ENCODE measurements around the gene SERPINF2.

Gene SERPINF2

DNA sequence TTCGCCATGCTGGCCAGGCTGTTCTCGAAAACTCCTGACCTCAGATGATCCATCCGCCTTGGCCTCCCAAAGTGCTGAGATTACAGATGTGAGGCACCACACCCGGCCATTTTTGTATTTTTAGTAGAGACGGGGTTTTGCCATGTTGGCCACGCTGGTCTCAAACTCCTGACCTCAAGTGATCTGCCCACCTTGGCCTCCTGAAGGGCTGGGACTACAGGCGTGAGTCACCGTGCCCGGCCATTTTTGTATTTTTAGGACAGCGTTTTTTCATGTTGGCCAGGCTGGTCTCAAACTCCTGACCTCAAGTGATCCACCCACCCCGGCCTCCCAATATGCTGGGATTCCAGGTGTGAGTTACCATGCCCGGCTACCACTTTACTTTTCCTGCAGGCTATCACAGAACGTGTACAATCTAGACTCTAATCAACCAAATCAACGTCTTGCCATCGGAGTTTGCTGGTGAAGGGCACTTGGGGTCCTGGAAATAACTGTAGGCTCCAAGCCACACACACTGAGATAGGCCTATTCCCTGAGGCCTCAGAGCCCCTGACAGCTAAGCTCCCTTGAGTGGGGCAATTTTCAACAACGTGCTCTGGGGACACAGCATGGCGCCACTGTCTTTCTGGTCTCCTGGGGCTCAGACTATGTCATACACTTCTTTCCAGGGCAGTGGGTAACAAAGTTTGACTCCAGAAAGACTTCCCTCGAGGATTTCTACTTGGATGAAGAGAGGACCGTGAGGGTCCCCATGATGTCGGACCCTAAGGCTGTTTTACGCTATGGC, 31.9 kb downstream of the SERPINF2 start:
- Histone ChIP-seq H3K4me3 (ENCODE audit: low read depth, low read length) (no peak overlapping the region), H3K36me3 (ENCODE audit: control insufficient read depth in 2 of 2, insufficient read depth in 1 of 2, low read length in 2 of 2) (peaks cover 8 to 82% of the 10 kb centered on the region in 2 experiments; a peak in 2 of 3 replicates), H3K4me1 (ENCODE audit: control insufficient read depth, insufficient read depth, low read length) (peaks cover 9% of the 10 kb centered on the region), H3K9me3 (ENCODE audit: control insufficient read depth, insufficient read depth, low read depth, low read length) (no peaks in the 10 kb centered on the region), H3K27ac (ENCODE audit: extremely low read depth, low read depth, low read length) (no peak overlapping the region)
- ChIA-PET POLR2A (interaction anchor here (0.6 to 2.0 kb wide), 3 partner anchors 19 to 122 kb away, joined by 4 to 12 read pairs (median 5); no protein-coding TSS in a partner anchor), CTCF (interaction anchor here (0.9 kb wide), 1 partner anchor 55 kb away, joined by 3 read pairs; no protein-coding TSS in a partner anchor)
- TF ChIP-seq ZNF837 (tag by site-specific recombination; IDR thresholded peaks at IDR 0.05) (no peak), ZBTB20 (tag by site-specific recombination; IDR thresholded peaks at IDR 0.05) (no peak), PRDM10 (tag by site-specific recombination; IDR thresholded peaks at IDR 0.05) (no peak), ZNF169 (tag by site-specific recombination; IDR thresholded peaks at IDR 0.05) (no peak), ZSCAN4 (tag by site-specific recombination; IDR thresholded peaks at IDR 0.05) (no peak), PRDM6 (tag by site-specific recombination; IDR thresholded peaks at IDR 0.05) (no peak), ZIC2 (tag by site-specific recombination; IDR thresholded peaks at IDR 0.05) (peak; percentile 81), HIC1 (tag by site-specific recombination; IDR thresholded peaks at IDR 0.05) (no peak), ZFP3 (tag by site-specific recombination; IDR thresholded peaks at IDR 0.05; ENCODE audit: low read depth) (no peak), ZNF677 (tag by site-specific recombination; IDR thresholded peaks at IDR 0.05) (0 out of 2 replicates have a peak, but pooled peaks have one; percentile 78), ZNF146 (tag by site-specific recombination; IDR thresholded peaks at IDR 0.05) (no peak)

- Histone ChIP-seq H3K4me1 (ENCODE audit: control insufficient read depth, insufficient read depth, low read length) (peaks cover 8% of the 10 kb centered on the region), H3K27ac (ENCODE audit: extremely low read depth, low read depth, low read length) (no peak overlapping the region), H3K4me3 (ENCODE audit: low read depth, low read length) (no peak overlapping the region), H3K9me3 (ENCODE audit: control insufficient read depth, insufficient read depth, low read depth, low read length) (no peaks in the 10 kb centered on the region), H3K36me3 (ENCODE audit: control insufficient read depth in 2 of 2, insufficient read depth in 1 of 2, low read length in 2 of 2) (peaks cover 13 to 82% of the 10 kb centered on the region in 2 experiments; a peak in 2 of 3 replicates)
- POLR2A ChIA-PET, result no interaction called here
- CTCF ChIA-PET, result interaction anchor here (0.6 to 1.2 kb wide), 3 partner anchors 55 to 387 kb away, joined by 3 read pairs; no protein-coding TSS in a partner anchor
- TF ChIP-seq PRDM6 (tag by site-specific recombination; IDR thresholded peaks at IDR 0.05), result no peak
- no peak for TF ChIP-seq ZNF133 (tag by site-specific recombination; IDR thresholded peaks at IDR 0.05)
- TF ChIP-seq ZNF24 (tag by site-specific recombination; IDR thresholded peaks at IDR 0.05), result no peak
- TF ChIP-seq ZNF157 (tag by site-specific recombination; IDR thresholded peaks at IDR 0.05), result no peak
- TF ChIP-seq, protein P1, sequence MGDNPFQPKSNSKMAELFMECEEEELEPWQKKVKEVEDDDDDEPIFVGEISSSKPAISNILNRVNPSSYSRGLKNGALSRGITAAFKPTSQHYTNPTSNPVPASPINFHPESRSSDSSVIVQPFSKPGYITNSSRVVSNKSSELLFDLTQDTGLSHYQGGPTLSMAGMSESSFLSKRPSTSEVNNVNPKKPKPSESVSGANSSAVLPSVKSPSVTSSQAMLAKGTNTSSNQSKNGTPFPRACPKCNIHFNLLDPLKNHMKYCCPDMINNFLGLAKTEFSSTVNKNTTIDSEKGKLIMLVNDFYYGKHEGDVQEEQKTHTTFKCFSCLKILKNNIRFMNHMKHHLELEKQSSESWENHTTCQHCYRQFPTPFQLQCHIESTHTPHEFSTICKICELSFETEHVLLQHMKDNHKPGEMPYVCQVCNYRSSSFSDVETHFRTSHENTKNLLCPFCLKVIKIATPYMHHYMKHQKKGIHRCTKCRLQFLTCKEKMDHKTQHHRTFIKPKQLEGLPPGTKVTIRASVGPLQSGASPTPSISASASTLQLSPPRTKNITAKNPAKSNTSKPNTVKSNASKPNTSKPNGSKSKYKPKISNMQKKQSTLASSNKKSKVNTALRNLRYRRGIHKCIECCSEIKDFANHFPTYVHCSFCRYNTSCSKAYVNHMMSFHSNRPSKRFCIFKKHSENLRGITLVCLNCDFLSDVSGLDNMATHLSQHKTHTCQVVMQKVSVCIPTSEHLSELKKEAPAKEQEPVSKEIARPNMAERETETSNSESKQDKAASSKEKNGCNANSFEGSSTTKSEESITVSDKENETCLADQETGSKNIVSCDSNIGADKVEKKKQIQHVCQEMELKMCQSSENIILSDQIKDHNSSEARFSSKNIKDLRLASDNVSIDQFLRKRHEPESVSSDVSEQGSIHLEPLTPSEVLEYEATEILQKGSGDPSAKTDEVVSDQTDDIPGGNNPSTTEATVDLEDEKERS (tag by site-specific recombination; IDR thresholded peaks at IDR 0.05), result no peak
- no peak for TF ChIP-seq ZBTB6 (tag by site-specific recombination; IDR thresholded peaks at IDR 0.05)
- no peak for TF ChIP-seq HOXD13 (CRISPR knock-in tag; IDR thresholded peaks at IDR 0.05; ENCODE audit: borderline replicate concordance)
- TF ChIP-seq ZEB2 (tag by site-specific recombination; IDR thresholded peaks at IDR 0.05), result no peak
These were observed 33.7 kb downstream of the SERPINF2 start for GRCh38 chr17:1776328-1776727.
